Measurements from ENCODE around the gene CTDSP1. TPM values are rescaled to one million over a fixed set of nuclear protein-coding genes. Genes with fewer than 3 reads are reported as not detected.

The CTDSP1 gene
- polyA plus RNA-seq, 3 donors from 2014 or later = 43.7 to 78.5 (median 61.8) TPM

DNA sequence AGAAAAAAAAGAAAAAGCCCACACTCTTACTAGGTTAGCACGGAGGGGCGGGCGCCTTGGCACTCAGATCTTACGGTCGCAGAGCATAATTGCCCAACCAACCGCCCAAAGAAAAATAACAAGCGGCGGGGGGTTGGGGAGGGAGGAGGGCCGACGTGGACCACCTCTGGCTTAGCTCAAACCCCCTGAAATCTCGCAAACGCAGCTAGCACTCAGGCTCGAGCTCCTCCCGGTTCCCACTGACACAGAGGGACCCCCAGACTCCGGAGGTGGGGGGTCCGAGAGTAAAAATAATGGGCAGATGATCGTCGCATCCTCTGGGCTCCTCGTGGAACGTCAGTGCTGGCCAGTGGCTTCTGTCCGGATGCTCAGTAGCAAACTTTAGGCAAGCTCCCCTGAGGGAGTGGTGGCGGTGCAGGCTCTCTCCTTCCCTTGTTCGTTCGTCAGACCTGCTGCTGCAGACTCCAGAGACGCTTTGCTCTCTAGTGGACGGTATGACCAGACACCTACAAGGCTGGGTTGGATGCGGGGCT is 31.0 kb upstream of the CTDSP1 start:
- Mint-ChIP-seq H3K27ac (peak overlapping the region; percentile 34 to 96 (median 90)), H3K27me3 (ENCODE audit: low read depth in 3 of 3) (peaks cover 2 to 3% (median 2%) of the 10 kb centered on the region in 3 donors), H3K4me3 (peak overlapping the region; percentile 82 to 89 (median 86)), H3K36me3 (no peaks in the 10 kb centered on the region), H3K4me1 (peaks cover 27 to 33% of the 10 kb centered on the region in 2 donors), H3K9me3 (no peaks in the 10 kb centered on the region)
- DNase-seq = no peak

DNA sequence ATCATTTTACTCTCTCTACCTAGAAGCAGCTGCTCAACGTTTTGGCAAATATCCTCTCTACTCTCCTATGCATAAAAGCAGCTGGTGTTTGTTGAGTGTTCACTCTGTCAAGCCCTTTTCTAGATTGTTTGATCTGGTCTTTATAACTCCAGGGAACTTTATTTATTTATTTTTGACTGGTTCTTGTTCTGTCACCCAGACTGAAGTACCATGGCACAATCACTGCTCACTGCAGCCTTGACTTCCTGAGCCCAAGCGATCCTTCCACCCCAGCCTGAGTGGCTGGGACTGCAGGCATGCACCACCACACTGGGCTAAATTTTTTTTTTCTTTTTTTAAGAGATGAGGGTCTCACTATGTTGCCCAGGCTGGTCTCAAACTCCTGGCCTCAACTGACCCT is 30.3 kb upstream of the CTDSP1 start:
- H3K9me3 Mint-ChIP-seq = no peaks in the 10 kb centered on the region
- H3K27me3 Mint-ChIP-seq (ENCODE audit: low read depth in 3 of 3) = peaks cover 2 to 3% (median 2%) of the 10 kb centered on the region in 3 donors
- H3K4me3 Mint-ChIP-seq = peak overlapping the region in 4 of 5 donors; percentile 82 to 89 (median 87)
- no peak for DNase-seq
- peaks cover 27 to 33% of the 10 kb centered on the region in 2 donors for H3K4me1 Mint-ChIP-seq
- no peaks in the 10 kb centered on the region for H3K36me3 Mint-ChIP-seq
- peak overlapping the region; percentile 55 to 96 (median 74) for H3K27ac Mint-ChIP-seq

DNA sequence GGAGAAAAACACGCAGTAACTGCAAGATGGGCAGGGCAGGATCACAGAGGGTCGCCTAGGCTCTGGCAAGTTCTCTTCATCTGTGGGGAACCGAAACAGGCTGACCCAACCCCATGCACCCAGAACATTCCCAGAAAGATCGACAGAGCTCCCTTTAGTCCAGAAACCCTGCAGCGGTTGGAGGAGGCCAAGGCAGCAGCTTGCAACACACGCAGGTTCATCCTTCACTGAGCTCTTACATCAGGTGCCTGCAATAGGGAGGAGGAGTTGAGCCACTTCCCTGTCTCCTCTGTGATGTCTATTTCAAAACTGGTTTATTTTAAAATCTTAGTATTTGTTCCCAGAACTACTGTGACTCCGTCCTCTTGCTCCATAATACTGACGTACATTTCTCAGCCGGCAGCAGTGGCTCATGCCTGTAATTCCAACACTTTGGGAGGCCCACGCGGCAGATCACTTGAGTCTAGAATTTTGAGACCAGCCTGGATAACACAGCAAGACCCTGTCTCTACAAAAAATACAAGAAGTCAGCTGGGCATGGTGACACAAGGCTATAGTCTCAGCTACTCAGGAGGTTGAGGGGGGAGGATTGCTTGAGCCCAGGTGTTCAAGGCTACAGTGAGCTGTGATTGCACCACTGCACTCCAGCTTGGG is 29.1 kb upstream of the CTDSP1 start:
- H3K27me3 Mint-ChIP-seq (ENCODE audit: low read depth in 3 of 3) = peaks cover 2 to 3% (median 2%) of the 10 kb centered on the region in 3 donors
- peak overlapping the region; percentile 23 to 87 (median 54) for H3K27ac Mint-ChIP-seq
- H3K4me1 Mint-ChIP-seq = peaks cover 25 to 33% of the 10 kb centered on the region in 2 donors
- H3K4me3 Mint-ChIP-seq = no peak overlapping the region
- H3K36me3 Mint-ChIP-seq = no peaks in the 10 kb centered on the region
- H3K9me3 Mint-ChIP-seq = no peaks in the 10 kb centered on the region
- no peak for DNase-seq

DNA sequence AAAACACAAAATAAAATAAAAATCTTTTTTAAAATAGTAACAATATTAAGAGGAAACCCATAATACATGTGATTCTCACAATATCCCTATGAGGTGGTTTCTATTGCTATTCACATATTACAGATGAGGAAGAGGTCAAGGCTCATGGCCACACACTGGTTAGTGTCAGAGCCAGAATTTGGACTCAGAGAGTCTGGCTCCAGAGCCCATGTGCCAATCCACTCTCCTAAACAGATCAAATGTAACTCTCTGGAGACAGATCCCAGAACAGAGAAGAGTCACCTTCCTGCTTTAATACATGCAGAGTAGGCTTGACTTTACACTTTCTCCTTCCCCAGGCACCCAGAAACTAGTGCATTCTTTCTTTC is 27.7 kb upstream of the CTDSP1 start:
- Mint-ChIP-seq H3K4me3 (no peak overlapping the region), H3K27me3 (ENCODE audit: low read depth in 3 of 3) (peaks cover 0 to 3% (median 2%) of the 10 kb centered on the region in 3 donors), H3K36me3 (no peaks in the 10 kb centered on the region), H3K27ac (peak overlapping the region in 1 of 6 donors; percentile 50), H3K9me3 (no peaks in the 10 kb centered on the region), H3K4me1 (peaks cover 20 to 29% of the 10 kb centered on the region in 2 donors)
- DNase-seq = no peak

DNA sequence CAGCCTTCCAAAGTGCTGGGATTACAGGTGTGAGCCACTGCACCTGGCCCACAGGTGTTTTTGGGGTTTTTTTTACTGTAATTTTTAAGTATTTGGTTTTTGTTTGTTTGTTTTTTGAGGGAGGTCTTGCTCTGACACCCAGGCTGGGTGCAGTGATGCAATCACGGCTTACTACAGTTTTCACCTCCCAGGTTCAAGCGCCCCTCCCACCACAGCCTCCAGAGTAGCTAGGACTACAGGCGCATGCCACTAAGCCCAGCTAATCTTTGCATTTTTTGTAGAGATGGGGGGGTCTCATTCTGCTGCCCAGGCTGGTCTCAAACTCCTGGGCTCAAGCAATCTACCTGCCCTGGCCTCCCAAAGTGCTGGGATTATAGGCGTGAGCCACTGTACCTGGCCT is 24.9 kb upstream of the CTDSP1 start:
- Mint-ChIP-seq H3K27ac (no peak overlapping the region), H3K36me3 (no peaks in the 10 kb centered on the region), H3K4me3 (no peak overlapping the region), H3K27me3 (ENCODE audit: low read depth in 3 of 3) (no peaks in the 10 kb centered on the region), H3K9me3 (no peaks in the 10 kb centered on the region), H3K4me1 (peaks cover 0 to 6% of the 10 kb centered on the region in 2 donors)
- no peak for DNase-seq

DNA sequence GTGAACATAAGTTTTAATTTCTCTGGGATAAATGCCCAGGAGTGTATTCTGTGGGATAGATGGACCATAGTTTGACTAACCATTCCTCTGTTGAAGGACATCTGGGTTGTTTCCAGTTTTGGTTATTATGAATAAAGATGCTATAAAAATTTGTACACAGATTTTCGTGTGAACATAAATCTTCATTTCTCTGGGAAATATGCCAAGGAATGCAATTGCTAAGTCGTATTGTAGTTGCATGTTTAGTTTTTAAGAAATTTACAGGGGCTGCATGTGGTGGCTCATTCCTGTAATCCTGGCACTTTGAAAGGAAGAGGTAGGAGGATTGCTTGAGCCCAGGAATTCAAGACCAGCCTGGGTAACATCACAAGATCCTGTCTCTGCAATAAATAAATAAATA is 24.5 kb upstream of the CTDSP1 start:
- Mint-ChIP-seq H3K27ac (no peak overlapping the region), H3K36me3 (no peaks in the 10 kb centered on the region), H3K9me3 (no peaks in the 10 kb centered on the region), H3K27me3 (ENCODE audit: low read depth in 3 of 3) (no peaks in the 10 kb centered on the region), H3K4me1 (peaks cover 0 to 1% of the 10 kb centered on the region in 2 donors), H3K4me3 (no peak overlapping the region)
- no peak for DNase-seq

DNA sequence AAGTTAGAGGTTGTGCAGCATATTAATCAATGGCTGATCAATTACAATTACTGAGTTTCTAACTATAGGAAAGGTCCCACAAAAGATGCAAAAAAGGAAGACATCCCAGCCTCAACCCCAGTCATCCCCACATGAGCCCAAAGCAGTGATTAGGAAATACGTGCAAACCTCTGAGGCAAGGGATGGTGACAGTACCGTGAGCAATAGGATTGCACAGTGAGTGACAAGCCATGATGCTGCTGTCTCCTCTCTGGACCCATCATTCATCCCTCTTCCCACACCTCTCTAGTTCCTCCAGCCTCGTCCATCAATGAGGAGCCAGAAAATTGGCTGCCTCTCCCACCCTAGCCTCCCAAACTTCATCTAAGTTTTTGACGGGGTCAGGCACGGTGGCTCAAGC is 21.6 kb upstream of the CTDSP1 start:
- Mint-ChIP-seq H3K4me1 (peaks cover 7 to 9% of the 10 kb centered on the region in 2 donors), H3K36me3 (no peaks in the 10 kb centered on the region), H3K27ac (no peak overlapping the region), H3K4me3 (no peak overlapping the region), H3K27me3 (ENCODE audit: low read depth in 3 of 3) (peaks cover 0 to 5% (median 0%) of the 10 kb centered on the region in 3 donors), H3K9me3 (no peaks in the 10 kb centered on the region)
- no peak for DNase-seq

DNA sequence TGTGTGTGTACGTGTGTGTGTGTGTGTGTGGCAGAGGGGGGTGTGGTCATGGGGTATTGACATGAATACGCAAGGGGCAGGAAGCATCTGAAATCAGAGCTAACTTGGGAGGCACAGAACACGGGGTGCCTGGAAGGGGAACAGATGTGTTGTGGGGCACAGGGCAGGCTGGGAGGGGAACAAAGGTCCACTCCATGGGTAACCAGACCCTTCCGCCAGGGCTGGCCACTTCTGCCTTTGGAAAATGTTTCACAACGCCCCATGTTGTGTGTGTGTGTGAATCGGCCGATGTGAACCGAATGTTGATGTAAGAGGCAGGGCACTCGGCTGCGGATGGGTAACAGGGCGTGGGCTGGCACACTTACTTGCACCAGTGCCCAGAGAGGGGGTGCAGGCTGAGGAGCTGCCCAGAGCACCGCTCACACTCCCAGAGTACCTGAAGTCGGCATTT is 17.7 kb upstream of the CTDSP1 start, which contains the start of gene SLC11A1:
Gene SLC11A1, plus strand, starts transcription at position 358 of the 451 bp plus-strand sequence. CDS start 96 bp downstream, outside the sequence.
- peaks cover 0 to 9% (median 0%) of the 10 kb centered on the region in 3 donors for H3K27me3 Mint-ChIP-seq (ENCODE audit: low read depth in 3 of 3)
- no peak for DNase-seq
- peaks cover 7 to 9% of the 10 kb centered on the region in 2 donors for H3K4me1 Mint-ChIP-seq
- H3K4me3 Mint-ChIP-seq = peak within 1 kb of the TSS in 3 of 5 donors; percentile 7 to 45 (median 24)
- H3K9me3 Mint-ChIP-seq = no peaks in the 10 kb centered on the region
- H3K36me3 Mint-ChIP-seq = no peaks in the 10 kb centered on the region
- peak within 1 kb of the TSS in 3 of 6 donors; percentile 14 to 34 (median 27) for H3K27ac Mint-ChIP-seq

DNA sequence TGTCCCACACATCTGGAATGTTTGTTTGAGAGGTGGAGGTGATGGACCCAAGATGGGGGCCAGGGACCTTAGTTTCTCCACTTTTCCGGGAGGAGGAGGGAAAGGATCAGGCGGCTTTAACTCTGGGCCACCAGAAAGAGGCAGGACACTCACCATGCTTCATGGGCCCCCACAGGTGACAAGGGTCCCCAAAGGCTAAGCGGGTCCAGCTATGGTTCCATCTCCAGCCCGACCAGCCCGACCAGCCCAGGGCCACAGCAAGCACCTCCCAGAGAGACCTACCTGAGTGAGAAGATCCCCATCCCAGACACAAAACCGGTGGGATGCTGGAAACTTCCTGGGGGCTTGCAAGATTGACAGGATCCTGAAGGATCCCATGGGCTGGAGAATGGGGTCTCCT is 16.9 kb upstream of the CTDSP1 start:
- no peak overlapping the region for H3K27ac Mint-ChIP-seq
- H3K9me3 Mint-ChIP-seq = no peaks in the 10 kb centered on the region
- peaks cover 10 to 15% of the 10 kb centered on the region in 2 donors for H3K4me1 Mint-ChIP-seq
- no peaks in the 10 kb centered on the region for H3K36me3 Mint-ChIP-seq
- no peak overlapping the region for H3K4me3 Mint-ChIP-seq
- DNase-seq = no peak
- peaks cover 0 to 13% (median 2%) of the 10 kb centered on the region in 3 donors for H3K27me3 Mint-ChIP-seq (ENCODE audit: low read depth in 3 of 3)

DNA sequence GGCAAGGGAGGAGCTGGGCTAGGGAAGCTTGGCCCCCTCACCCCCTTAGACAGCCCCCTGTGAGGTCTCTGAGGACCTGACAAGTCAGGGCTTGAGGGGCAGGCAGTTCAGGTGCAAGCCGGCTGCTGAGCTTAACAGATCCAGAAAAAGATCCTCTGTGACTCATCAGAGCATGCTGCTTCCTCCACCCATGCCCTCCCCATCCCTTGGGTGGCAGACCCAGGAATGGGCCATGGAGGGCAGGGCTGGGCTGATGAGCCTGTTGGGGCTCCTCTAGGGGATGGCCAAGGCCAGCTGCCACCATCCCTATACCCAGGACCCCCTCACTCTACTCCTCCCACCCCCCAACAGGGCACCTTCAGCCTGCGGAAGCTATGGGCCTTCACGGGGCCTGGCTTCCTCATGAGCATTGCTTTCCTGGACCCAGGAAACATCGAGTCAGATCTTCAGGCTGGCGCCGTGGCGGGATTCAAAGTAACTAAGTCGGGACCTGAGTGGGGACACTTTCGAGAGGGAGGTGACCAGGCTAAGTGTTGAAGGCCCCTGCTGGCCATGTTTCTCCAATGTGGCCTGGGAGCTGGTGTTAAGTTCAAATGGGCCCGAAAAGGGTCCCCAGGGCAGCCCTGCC is 15.7 kb upstream of the CTDSP1 start:
- H3K9me3 Mint-ChIP-seq = no peaks in the 10 kb centered on the region
- no peak overlapping the region for H3K4me3 Mint-ChIP-seq
- H3K27me3 Mint-ChIP-seq (ENCODE audit: low read depth in 3 of 3) = peaks cover 0 to 13% (median 2%) of the 10 kb centered on the region in 3 donors

DNA sequence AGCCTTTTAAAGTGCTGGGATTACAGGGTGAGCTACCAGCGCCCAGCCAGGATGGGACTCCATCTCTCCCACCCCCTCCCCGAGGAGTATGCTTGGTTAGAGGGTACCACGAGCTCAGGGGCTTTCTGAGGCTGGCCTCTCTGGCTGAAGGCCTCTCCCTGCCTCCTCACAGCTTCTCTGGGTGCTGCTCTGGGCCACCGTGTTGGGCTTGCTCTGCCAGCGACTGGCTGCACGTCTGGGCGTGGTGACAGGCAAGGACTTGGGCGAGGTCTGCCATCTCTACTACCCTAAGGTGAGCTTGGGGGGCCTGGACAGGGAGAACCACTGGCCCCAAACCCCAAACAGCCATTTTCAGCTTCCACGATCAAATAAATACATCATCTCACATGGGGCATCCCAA is 14.7 kb upstream of the CTDSP1 start:
- Mint-ChIP-seq H3K4me3 (no peak overlapping the region), H3K9me3 (no peaks in the 10 kb centered on the region), H3K4me1 (peaks cover 19 to 26% of the 10 kb centered on the region in 2 donors), H3K27me3 (ENCODE audit: low read depth in 3 of 3) (peaks cover 0 to 13% (median 2%) of the 10 kb centered on the region in 3 donors), H3K27ac (no peak overlapping the region), H3K36me3 (no peaks in the 10 kb centered on the region)
- no peak for DNase-seq

More for the DNA sequence above, 15.7 kb upstream of the CTDSP1 start:
- no peak for DNase-seq
- H3K4me1 Mint-ChIP-seq = peaks cover 11 to 16% of the 10 kb centered on the region in 2 donors
- H3K36me3 Mint-ChIP-seq = no peaks in the 10 kb centered on the region
- no peak overlapping the region for H3K27ac Mint-ChIP-seq

DNA sequence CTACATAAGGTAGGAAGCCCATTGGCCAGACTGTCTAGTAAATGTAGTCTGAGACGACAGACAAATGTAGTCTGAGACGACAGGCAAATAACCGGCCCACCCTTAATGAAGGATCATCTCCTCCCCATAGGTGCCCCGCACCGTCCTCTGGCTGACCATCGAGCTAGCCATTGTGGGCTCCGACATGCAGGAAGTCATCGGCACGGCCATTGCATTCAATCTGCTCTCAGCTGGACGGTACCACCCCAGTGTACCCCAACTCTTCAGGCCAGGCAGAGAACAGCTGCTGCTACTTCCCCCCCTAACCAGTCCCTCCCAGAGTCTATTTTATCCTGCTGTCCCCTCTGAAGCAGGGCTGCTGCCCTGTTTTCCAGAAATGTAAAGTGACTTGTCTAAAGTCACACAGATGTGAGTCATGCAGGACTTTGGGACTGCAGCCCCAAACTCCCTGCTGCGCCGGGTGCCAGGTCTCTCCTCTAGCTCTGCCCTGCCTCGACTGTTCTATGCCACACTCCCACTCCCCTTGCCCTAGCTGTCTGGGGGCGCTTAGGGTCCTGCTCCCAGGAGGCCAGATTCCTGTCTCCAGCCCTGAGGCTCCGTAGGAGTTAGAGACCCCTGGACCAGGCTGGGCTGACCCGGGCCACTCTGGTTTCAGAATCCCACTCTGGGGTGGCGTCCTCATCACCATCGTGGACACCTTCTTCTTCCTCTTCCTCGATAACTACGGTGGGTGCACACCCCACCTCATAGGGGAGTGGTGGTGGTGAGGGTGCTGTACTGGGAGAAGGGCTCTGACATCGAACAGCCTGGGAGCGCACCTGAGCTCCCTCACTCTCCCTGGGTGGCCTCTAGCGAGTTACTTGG is 12.9 kb upstream of the CTDSP1 start:
- Mint-ChIP-seq H3K27me3 (ENCODE audit: low read depth in 3 of 3) (peaks cover 0 to 10% (median 2%) of the 10 kb centered on the region in 3 donors), H3K9me3 (no peaks in the 10 kb centered on the region), H3K36me3 (no peaks in the 10 kb centered on the region), H3K27ac (peak overlapping the region in 1 of 6 donors; percentile 40), H3K4me1 (peaks cover 19 to 25% of the 10 kb centered on the region in 2 donors), H3K4me3 (peak overlapping the region in 1 of 5 donors; percentile 65)
- no peak for DNase-seq

DNA sequence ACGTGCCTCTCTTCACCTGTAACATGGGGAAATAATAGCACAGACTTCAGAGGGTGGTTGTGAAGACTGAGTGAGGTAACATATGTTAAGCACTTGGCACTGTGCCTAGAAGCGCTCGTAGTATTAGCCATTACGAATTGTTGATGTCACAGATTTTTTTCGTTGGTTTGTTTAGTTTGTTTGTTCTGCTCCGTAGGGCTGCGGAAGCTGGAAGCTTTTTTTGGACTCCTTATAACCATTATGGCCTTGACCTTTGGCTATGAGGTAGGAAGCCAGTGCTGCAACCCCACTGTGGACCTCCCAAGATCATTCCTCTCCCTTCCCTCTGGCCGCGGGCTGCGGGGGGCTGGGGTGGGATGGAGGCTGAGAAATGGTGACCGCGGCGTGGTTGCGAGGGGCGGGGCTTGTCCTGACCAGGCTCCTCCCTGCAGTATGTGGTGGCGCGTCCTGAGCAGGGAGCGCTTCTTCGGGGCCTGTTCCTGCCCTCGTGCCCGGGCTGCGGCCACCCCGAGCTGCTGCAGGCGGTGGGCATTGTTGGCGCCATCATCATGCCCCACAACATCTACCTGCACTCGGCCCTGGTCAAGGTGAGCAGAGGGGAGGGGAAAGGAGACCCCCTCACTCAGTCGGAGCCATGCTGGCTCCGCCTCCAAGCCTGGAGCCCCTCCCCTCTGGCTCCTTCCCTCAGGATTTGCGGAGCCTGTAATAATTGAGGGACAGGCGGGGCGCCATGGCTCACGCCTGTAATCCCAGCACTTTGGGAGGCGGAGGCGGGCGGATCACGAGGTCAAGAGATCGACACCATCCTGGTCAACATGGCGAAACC is 12.1 kb upstream of the CTDSP1 start:
- Mint-ChIP-seq H3K4me1 (peaks cover 18 to 22% of the 10 kb centered on the region in 2 donors), H3K4me3 (peak overlapping the region in 3 of 5 donors; percentile 15 to 65 (median 61)), H3K9me3 (no peaks in the 10 kb centered on the region), H3K27me3 (ENCODE audit: low read depth in 3 of 3) (peaks cover 0 to 8% (median 5%) of the 10 kb centered on the region in 3 donors), H3K27ac (peak overlapping the region in 2 of 6 donors; percentile 26 to 40), H3K36me3 (no peaks in the 10 kb centered on the region)
- DNase-seq = no peak

Measured in immature natural killer cell (primary cell).